Fibroblast of the conjunctiva (primary cell): ENCODE measurements around the gene IL17REL.

ENCODE experiments used
- DNase-seq: peaks from one replicate; pipeline ENCODE4 v3.0.0-alpha.2; 2010; ENCODE audit warnings: low read depth

IL17REL gene

GRCh38 chr22:49966774-49967705, 45.5 kb downstream of the IL17REL start:
- DNase-seq = no peak

- DNase-seq = no peak
Measured at GRCh38 chr22:49966041-49966773, 46.4 kb downstream of the IL17REL start.

GRCh38 chr22:49965091-49966040, 47.2 kb downstream of the IL17REL start:
- no peak for DNase-seq

GRCh38 chr22:49964136-49965090, 48.2 kb downstream of the IL17REL start:
- DNase-seq = no peak

GRCh38 chr22:49963647-49964026, 48.9 kb downstream of the IL17REL start:
- DNase-seq = no peak

- DNase-seq = no peak
Measured at GRCh38 chr22:49962751-49963646, 49.6 kb downstream of the IL17REL start.

- DNase-seq = peak; percentile 79
Measured at GRCh38 chr22:49962012-49962750, 50.4 kb downstream of the IL17REL start.

- DNase-seq = no peak
Measured at GRCh38 chr22:49961601-49962011, 51.0 kb downstream of the IL17REL start.

- DNase-seq = no peak
Measured at GRCh38 chr22:49961005-49961600, 51.5 kb downstream of the IL17REL start.

- DNase-seq = peak; percentile 90
Measured at GRCh38 chr22:49960159-49961004, 52.2 kb downstream of the IL17REL start, which contains the start of gene PIM3. PIM3 (plus strand) TSS chr22:49960772; CDS start chr22:49960948, 176 bp downstream.

- no peak for DNase-seq
Measured at GRCh38 chr22:49959782-49960158, 52.8 kb downstream of the IL17REL start.

GRCh38 chr22:49958931-49959781, 53.4 kb downstream of the IL17REL start:
- DNase-seq = no peak

GRCh38 chr22:49958366-49958921, 54.1 kb downstream of the IL17REL start:
- no peak for DNase-seq

GRCh38 chr22:49957826-49958365, 54.7 kb downstream of the IL17REL start:
- DNase-seq = no peak

GRCh38 chr22:49956914-49957825, 55.4 kb downstream of the IL17REL start:
- DNase-seq = no peak
